Endothelial cell of umbilical vein (primary cell): ENCODE data around the gene GABBR2. TPM values are rescaled to one million over a fixed set of nuclear protein-coding genes. Genes with fewer than 3 reads are reported as not detected.
A peak's percentile ranks its signal among the peaks of the same experiment; 100 is the strongest.

Source experiments
- BruUV-seq: library from RNA; stranded (reverse); fragments of 400-500 nt; replicated peaks from 2 replicates; lab custom pipeline; 2021; lab: Mats Ljungman, UMichigan
- CTCF ChIA-PET: fragments of 300-600, 350-600 bp; sonication (Branson Sonifier 250); formaldehyde crosslinking; loops from one replicate; lab custom pipeline; 2021; ENCODE audit warnings: antibody characterized with exemption, inconsistent platforms; lab: Charles Lee
- POLR2A ChIA-PET: fragments of 300-600, 350-600 bp; sonication (Branson Sonifier 250); formaldehyde crosslinking; loops from one replicate; lab custom pipeline; 2021; ENCODE audit warnings: antibody characterized with exemption, inconsistent platforms; lab: Charles Lee
- DNase-seq: peaks from one replicate; pipeline ENCODE4 v3.0.0-alpha.2; 2011; ENCODE audit warnings: low read depth, low spot score
- FAIRE-seq: peaks from 2 replicates; lab custom pipeline; 2011; peaks lifted over from hg19 to GRCh38; lab: Jason Lieb, UNC
- H2AFZ ChIP-seq: 2 replicates; pipeline ENCODE4 v1.6.0; 2012; ENCODE audit warnings: low read depth, low read length, control low read depth, inconsistent platforms
- H3K27ac ChIP-seq: 2 replicates; pipeline ENCODE4 v1.5.1; 2011; ENCODE audit warnings: low read depth, mild to moderate bottlenecking, control low read depth, low read length, moderate library complexity; ENCODE audit not compliant: insufficient read depth
- H3K27me3 ChIP-seq, 2 experiments: 2 replicates each; pipeline versions ENCODE4 v1.6.0 to v1.6.1; 2011; ENCODE audit warnings: low read length in 2 of 2, mixed read lengths in 1 of 2; ENCODE audit not compliant: control insufficient read depth in 2 of 2, insufficient read depth in 2 of 2
- H3K36me3 ChIP-seq, 2 experiments: 2 replicates in 1 of 2; 3 replicates in 1 of 2; pipeline ENCODE4 v1.5.1; 2011; ENCODE audit warnings: low read length in 2 of 2, mild to moderate bottlenecking in 1 of 2, moderate library complexity in 1 of 2; ENCODE audit not compliant: control insufficient read depth in 2 of 2, insufficient read depth in 2 of 2; ENCODE audit errors: extremely low read depth in 1 of 2
- H3K4me1 ChIP-seq: 3 replicates; pipeline ENCODE4 v1.5.1; 2011; ENCODE audit warnings: mild to moderate bottlenecking, low read length; ENCODE audit not compliant: control insufficient read depth, insufficient read depth; ENCODE audit errors: extremely low read depth
- H3K4me2 ChIP-seq: 2 replicates; pipeline ENCODE4 v1.6.1; 2011; ENCODE audit warnings: low read length, control low read depth, mixed read lengths; ENCODE audit not compliant: insufficient read depth
- H3K4me3 ChIP-seq, 3 experiments: fragments of 200-600 bp in 1 of 3; sonication (generic), shearing (Covaris generic) in 1 of 3; replicated peaks in 1 of 3; 2 replicates each; pipeline ENCODE4 v1.5.1; 2011 to 2016; ENCODE audit warnings: control low read depth in 3 of 3, low read length in 3 of 3, mild to moderate bottlenecking in 2 of 3, inconsistent platforms in 1 of 3, low read depth in 1 of 3, moderate library complexity in 1 of 3; ENCODE audit not compliant: insufficient read depth in 1 of 3
- H3K79me2 ChIP-seq: 2 replicates; pipeline ENCODE4 v1.6.0; 2012; ENCODE audit warnings: low read length, inconsistent platforms; ENCODE audit not compliant: control insufficient read depth, insufficient read depth
- H3K9ac ChIP-seq: replicated peaks from 2 replicates; pipeline ENCODE3; 2011; ENCODE audit warnings: low read length, control low read depth; ENCODE audit not compliant: insufficient read depth; ENCODE audit errors: extremely low read depth
- H3K9me1 ChIP-seq: replicated peaks from 3 replicates; pipeline ENCODE4 v1.6.0; 2011; ENCODE audit warnings: mild to moderate bottlenecking, low read length; ENCODE audit not compliant: control insufficient read depth, insufficient read depth; ENCODE audit errors: extremely low read depth
- H3K9me3 ChIP-seq: replicated peaks from 2 replicates; pipeline ENCODE4 v1.5.1; 2012; ENCODE audit warnings: low read length, inconsistent platforms; ENCODE audit not compliant: control insufficient read depth, insufficient read depth
- H4K20me1 ChIP-seq: replicated peaks from 2 replicates; pipeline ENCODE3; 2011; ENCODE audit warnings: mild to moderate bottlenecking, low read length; ENCODE audit not compliant: control insufficient read depth, insufficient read depth; ENCODE audit errors: extremely low read depth
- EZH2 ChIP-seq: IDR thresholded peaks from 2 replicates; pipeline ENCODE4 v1.6.1; 2012; ENCODE audit warnings: borderline replicate concordance, low read depth, mild to moderate bottlenecking, moderate library complexity, low read length, inconsistent platforms; ENCODE audit not compliant: severe bottlenecking
- FOS ChIP-seq: IDR thresholded peaks from 2 replicates; pipeline ENCODE4 v1.6.1; 2011; ENCODE audit warnings: mild to moderate bottlenecking, low read length, moderate library complexity, borderline replicate concordance; ENCODE audit not compliant: insufficient read depth
- GATA2 ChIP-seq: IDR thresholded peaks from 2 replicates; pipeline ENCODE4 v1.7.0; 2011; ENCODE audit warnings: low read depth, mild to moderate bottlenecking, moderate library complexity, mixed read lengths, low read length; ENCODE audit not compliant: insufficient read length, insufficient read depth
- JUN ChIP-seq: IDR thresholded peaks from 2 replicates; pipeline ENCODE4 v1.6.1; 2011; ENCODE audit warnings: borderline replicate concordance, low read depth; ENCODE audit not compliant: insufficient read length, insufficient read depth
- MYC ChIP-seq: IDR thresholded peaks from one replicate; pipeline ENCODE4 v1.6.1; 2011; ENCODE audit warnings: mild to moderate bottlenecking, low read depth, low read length
- POLR2A ChIP-seq: IDR thresholded peaks from 2 replicates; pipeline ENCODE4 v1.6.1; 2012; ENCODE audit warnings: low read depth, mild to moderate bottlenecking, control low read depth, low read length
- POLR2AphosphoS5 ChIP-seq: IDR thresholded peaks from 2 replicates; pipeline ENCODE4 v1.6.1; 2012; ENCODE audit warnings: low read depth, mild to moderate bottlenecking, control low read depth, low read length, moderate library complexity; ENCODE audit not compliant: insufficient read depth
- dilution Hi-C: fragments of 300-500 bp; cut with MboI; formaldehyde crosslinking; loops from one replicate; pipeline ENCODE4 v1.15.0; 2019; ENCODE audit warnings: low sequenced_read_pairs; ENCODE audit not compliant: extremely low pct_ligation_motif_present
- intact Hi-C: fragments of 100-400 bp; cut with micrococcal nuclease; formaldehyde crosslinking; loops from one replicate; pipeline ENCODE4 v1.10.0; 2022
- polyA plus RNA-seq, 4 experiments: library from polyadenylated mRNA; depleted of rRNA in 3 of 4; stranded (reverse) in 3 of 4; unstranded in 1 of 4; fragments of >200 nt; gene quantifications; 2 replicates each; pipeline versions ENCODE4 v1.2.1 to v1.2.3, GENCODE V29; 2011 to 2012; ENCODE audit warnings: missing spikeins in 1 of 4
- total RNA-seq: library from RNA; stranded (reverse); gene quantifications from 2 replicates; pipeline ENCODE4 v1.2.3, GENCODE V29; 2021
- TF ChIP-seq, protein P1 (sequence below): IDR thresholded peaks from 2 replicates; pipeline ENCODE4 v1.6.1; 2011; ENCODE audit not compliant: insufficient read depth, insufficient read length
- TF ChIP-seq, protein P2 (sequence below), 2 donors: IDR thresholded peaks; 1 replicate in 1 of 2; 2 replicates in 1 of 2; pipeline ENCODE4 v1.5.1; 2011; ENCODE audit warnings: low read length in 2 of 2, mild to moderate bottlenecking in 2 of 2, moderate library complexity in 2 of 2, control low read depth in 1 of 2, inconsistent platforms in 1 of 2, low read depth in 1 of 2; ENCODE audit not compliant: insufficient read depth in 1 of 2; ENCODE audit errors: extremely low read depth in 1 of 2

GABBR2 gene
- total and polyA plus RNA-seq, 2 donors (not counting 3 experiments of a cell fraction or from before 2014, with no cell fraction given): 1.1 to 9.2 TPM

DNA sequence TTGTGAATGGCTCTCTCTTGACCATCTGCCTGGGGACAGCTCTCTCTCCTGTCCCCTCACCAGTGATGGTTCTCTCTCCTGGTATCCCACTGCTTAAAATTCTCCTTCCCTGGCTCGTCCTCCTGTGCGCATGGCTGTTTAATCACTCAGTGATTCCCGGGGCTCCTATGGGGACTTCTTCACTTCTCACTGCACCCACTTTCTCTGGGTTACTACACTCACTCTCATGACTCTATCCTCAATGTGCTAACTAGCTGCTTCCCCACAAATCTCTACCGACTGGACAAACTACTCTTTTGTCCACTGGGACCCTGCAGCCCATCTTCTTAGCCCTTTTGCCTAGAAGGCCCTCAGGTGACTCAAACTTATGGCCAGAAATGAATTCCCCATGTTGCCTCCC is 364.2 kb downstream of the GABBR2 start:
- peaks cover 21% of the 10 kb centered on the region for H3K4me1 ChIP-seq
- BruUV-seq: no TSS peak
- DNase-seq (no peak), FAIRE-seq (no peak)
- no peak overlapping the region for H3K4me2 ChIP-seq
- dilution Hi-C loops (no loop called here), intact Hi-C loops (no loop called here)
- H3K27ac ChIP-seq: no peak overlapping the region
- H3K9me1 ChIP-seq: no peaks in the 10 kb centered on the region
- CTCF ChIA-PET: interaction anchor here (0.8 to 2.8 kb wide), 5 partner anchors 10 to 21 kb away, joined by 3 to 10 read pairs (median 3); no protein-coding TSS in a partner anchor
- no peak overlapping the region for H3K4me3 ChIP-seq
- no peaks in the 10 kb centered on the region for H3K9me3 ChIP-seq
- no peaks in the 10 kb centered on the region for H3K79me2 ChIP-seq
- no peaks in the 10 kb centered on the region for H4K20me1 ChIP-seq
- no peaks in the 10 kb centered on the region for H3K36me3 ChIP-seq
- POLR2A ChIA-PET: no interaction called here
- H3K27me3 ChIP-seq: no peaks in the 10 kb centered on the region
- H3K9ac ChIP-seq: no peak overlapping the region
- H2AFZ ChIP-seq: no peak overlapping the region
- TF ChIP-seq FOS (no peak), POLR2AphosphoS5 (no peak)

DNA sequence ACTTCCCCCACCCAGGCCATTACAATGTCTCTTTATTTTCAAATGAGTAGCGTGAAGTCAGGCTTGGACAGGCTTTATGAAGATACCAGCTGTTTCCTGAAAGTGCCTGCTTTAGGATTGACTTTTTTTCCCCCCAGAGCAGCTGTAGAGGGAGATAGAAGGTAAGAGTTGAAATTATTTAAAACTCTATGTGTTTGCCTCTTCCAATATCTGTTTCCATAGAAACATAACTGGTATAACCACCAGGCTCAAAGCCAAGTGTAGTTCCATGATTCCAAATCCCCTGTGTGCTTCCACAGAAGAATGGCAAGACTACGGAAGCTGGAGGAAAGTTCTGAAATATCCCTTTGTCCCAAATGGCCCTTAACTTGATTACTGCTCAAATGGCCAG is 365.9 kb downstream of the GABBR2 start:
- CTCF ChIA-PET: interaction anchor here (1.3 to 2.8 kb wide), 4 partner anchors 8 to 22 kb away, joined by 3 to 10 read pairs (median 4); no protein-coding TSS in a partner anchor
- dilution Hi-C loops (no loop called here), intact Hi-C loops (no loop called here)
- Histone ChIP-seq H2AFZ (no peak overlapping the region), H3K79me2 (no peaks in the 10 kb centered on the region), H4K20me1 (no peaks in the 10 kb centered on the region), H3K4me1 (peaks cover 21% of the 10 kb centered on the region), H3K4me2 (no peak overlapping the region), H3K9ac (no peak overlapping the region), H3K9me3 (no peaks in the 10 kb centered on the region), H3K27me3 (no peaks in the 10 kb centered on the region), H3K9me1 (no peaks in the 10 kb centered on the region), H3K36me3 (no peaks in the 10 kb centered on the region), H3K27ac (no peak overlapping the region), H3K4me3 (no peak overlapping the region)
- POLR2A ChIA-PET: no interaction called here
- DNase-seq: peak; percentile 29
- BruUV-seq: no TSS peak
- FAIRE-seq: no peak
- TF ChIP-seq FOS (no peak), GATA2 (no peak), JUN (no peak), POLR2A (no peak), MYC (no peak), POLR2AphosphoS5 (no peak), EZH2 (no peak)
- TF ChIP-seq, protein P1, sequence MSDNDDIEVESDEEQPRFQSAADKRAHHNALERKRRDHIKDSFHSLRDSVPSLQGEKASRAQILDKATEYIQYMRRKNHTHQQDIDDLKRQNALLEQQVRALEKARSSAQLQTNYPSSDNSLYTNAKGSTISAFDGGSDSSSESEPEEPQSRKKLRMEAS: no peak
- TF ChIP-seq, protein P2, sequence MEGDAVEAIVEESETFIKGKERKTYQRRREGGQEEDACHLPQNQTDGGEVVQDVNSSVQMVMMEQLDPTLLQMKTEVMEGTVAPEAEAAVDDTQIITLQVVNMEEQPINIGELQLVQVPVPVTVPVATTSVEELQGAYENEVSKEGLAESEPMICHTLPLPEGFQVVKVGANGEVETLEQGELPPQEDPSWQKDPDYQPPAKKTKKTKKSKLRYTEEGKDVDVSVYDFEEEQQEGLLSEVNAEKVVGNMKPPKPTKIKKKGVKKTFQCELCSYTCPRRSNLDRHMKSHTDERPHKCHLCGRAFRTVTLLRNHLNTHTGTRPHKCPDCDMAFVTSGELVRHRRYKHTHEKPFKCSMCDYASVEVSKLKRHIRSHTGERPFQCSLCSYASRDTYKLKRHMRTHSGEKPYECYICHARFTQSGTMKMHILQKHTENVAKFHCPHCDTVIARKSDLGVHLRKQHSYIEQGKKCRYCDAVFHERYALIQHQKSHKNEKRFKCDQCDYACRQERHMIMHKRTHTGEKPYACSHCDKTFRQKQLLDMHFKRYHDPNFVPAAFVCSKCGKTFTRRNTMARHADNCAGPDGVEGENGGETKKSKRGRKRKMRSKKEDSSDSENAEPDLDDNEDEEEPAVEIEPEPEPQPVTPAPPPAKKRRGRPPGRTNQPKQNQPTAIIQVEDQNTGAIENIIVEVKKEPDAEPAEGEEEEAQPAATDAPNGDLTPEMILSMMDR (IDR thresholded peaks at IDR 0.05; ENCODE audit: extremely low read depth in 1 of 2, insufficient read depth in 1 of 2, low read depth in 1 of 2, low read length in 2 of 2): no peak
